Left renal cortex interstitium (tissue), 4 donors: ENCODE measurements around the gene HOXA4. TPM values are rescaled to one million over a fixed set of nuclear protein-coding genes. Genes with fewer than 3 reads are reported as not detected.

Source experiments
- DNase-seq, 4 donors: peaks; one replicate each; pipeline ENCODE4 v3.0.0-alpha.2; 2013; ENCODE audit warnings: low read depth in 4 of 4, low spot score in 2 of 4, missing footprints in 1 of 4
- polyA plus RNA-seq, 4 donors: library from polyadenylated mRNA; unstranded; fragments of 120-200 nt; gene quantifications; one replicate each; pipeline ENCODE4 v1.2.1, GENCODE V29; 2013; ENCODE audit not compliant: insufficient read length in 4 of 4

HOXA4 gene
- polyA plus RNA-seq, 4 donors: 18.9 to 25.5 (median 22.2) TPM

- no peak for DNase-seq
Measured at GRCh38 chr7:27122077-27122910, 8.3 kb downstream of the HOXA4 start.

- no peak for DNase-seq
Measured at GRCh38 chr7:27121684-27122076, 8.9 kb downstream of the HOXA4 start.

GRCh38 chr7:27119412-27119911, 11.1 kb downstream of the HOXA4 start:
- no peak for DNase-seq

- no peak for DNase-seq
Measured at GRCh38 chr7:27118580-27118979, 12.0 kb downstream of the HOXA4 start.

GRCh38 chr7:27117887-27118491, 12.6 kb downstream of the HOXA4 start:
- DNase-seq: no peak

- DNase-seq: no peak
Measured at GRCh38 chr7:27116962-27117886, 13.3 kb downstream of the HOXA4 start.

GRCh38 chr7:27116031-27116961, 14.3 kb downstream of the HOXA4 start:
- DNase-seq: no peak

GRCh38 chr7:27115221-27116026, 15.1 kb downstream of the HOXA4 start:
- DNase-seq: no peak

- no peak for DNase-seq
Measured at GRCh38 chr7:27114881-27115220, 15.7 kb downstream of the HOXA4 start.

GRCh38 chr7:27113991-27114769, 16.4 kb downstream of the HOXA4 start:
- DNase-seq: no peak

GRCh38 chr7:27112955-27113949, 17.3 kb downstream of the HOXA4 start:
- peak in 1 of 4 donors; percentile 90 for DNase-seq

- DNase-seq: no peak
Measured at GRCh38 chr7:27112361-27112760, 18.2 kb downstream of the HOXA4 start.

- DNase-seq: no peak
Measured at GRCh38 chr7:27111751-27112277, 18.7 kb downstream of the HOXA4 start.

- no peak for DNase-seq
Measured at GRCh38 chr7:27111042-27111750, 19.4 kb downstream of the HOXA4 start.

- no peak for DNase-seq
Measured at GRCh38 chr7:27110186-27111031, 20.1 kb downstream of the HOXA4 start.
